Fibroblast of lung (primary cell): ENCODE data around the gene NOL4.

Experiments
- CTCF ChIP-seq, 2 donors: IDR thresholded peaks in 1 of 2; conservative IDR thresholded peaks in 1 of 2; 1 replicate in 1 of 2; 2 replicates in 1 of 2; pipeline ENCODE4 v1.5.1; 2011 to 2012; ENCODE audit warnings: low read length in 2 of 2, control low read depth in 1 of 2, inconsistent platforms in 1 of 2, low read depth in 1 of 2, mild to moderate bottlenecking in 1 of 2
- EZH2 ChIP-seq: IDR thresholded peaks from 2 replicates; pipeline ENCODE4 v1.5.1; 2012; ENCODE audit warnings: low read length, control low read depth, mild to moderate bottlenecking; ENCODE audit errors: missing control alignments

GRCh38 chr18:34222307-34223163 is 2.2 kb downstream of the NOL4 start:
- TF ChIP-seq CTCF (conservative IDR thresholded peaks at IDR 0.05 in 1 of 2, IDR thresholded peaks at IDR 0.05 in 1 of 2; ENCODE audit: low read depth in 1 of 2, low read length in 2 of 2) = no peak
- TF ChIP-seq EZH2 = no peak
